Activated B cell treated with CpG ODN at 0.5 μM for 24 hours (primary cell): ENCODE measurements around the gene CRTC3. TPM values are rescaled to one million over a fixed set of nuclear protein-coding genes. Genes with fewer than 3 reads are reported as not detected.
"Not testable (repeated sequence)": the region's sequence is repeated elsewhere in the genome, so short reads cannot be mapped to it uniquely, and the experiment has no call there.

Source experiments
- ATAC-seq: fragments of 200-7000 bp; cut with Tn5 transposase; one replicate; pipeline ENCODE4 v1.10.0; 2021; ENCODE audit warnings: low read depth, mild to moderate bottlenecking, moderate library complexity
- CTCF ChIA-PET: fragments of 350-600 bp; sonication (Branson Sonifier 250); formaldehyde crosslinking; loops from one replicate; lab custom pipeline; 2021; ENCODE audit warnings: antibody characterized with exemption; lab: Charles Lee
- POLR2A ChIA-PET: fragments of 350-600 bp; sonication (Branson Sonifier 250); formaldehyde crosslinking; loops from one replicate; lab custom pipeline; 2021; ENCODE audit warnings: antibody characterized with exemption; lab: Charles Lee
- DNase-seq: peaks from one replicate; pipeline ENCODE4 v3.0.0; 2022
- H3K27ac Mint-ChIP-seq: one replicate; pipeline ENCODE4 v1.8.0; 2020; ENCODE audit warnings: mixed read lengths
- H3K27me3 Mint-ChIP-seq: one replicate; pipeline ENCODE4 v1.8.0; 2021; ENCODE audit warnings: mixed read lengths
- H3K36me3 Mint-ChIP-seq: one replicate; pipeline ENCODE4 v1.8.0; 2021; ENCODE audit warnings: low read depth, mixed read lengths
- H3K4me1 Mint-ChIP-seq: one replicate; pipeline ENCODE4 v1.8.0; 2021; ENCODE audit warnings: mixed read lengths
- H3K4me3 Mint-ChIP-seq: one replicate; pipeline ENCODE4 v1.8.0; 2020; ENCODE audit warnings: mild to moderate bottlenecking, mixed read lengths
- H3K9me3 Mint-ChIP-seq: one replicate; pipeline ENCODE4 v1.8.0; 2020; ENCODE audit warnings: mixed read lengths
- CTCF ChIP-seq: fragments of 200-600 bp; IDR thresholded peaks from one replicate; pipeline ENCODE4 v1.8.0; 2022; ENCODE audit warnings: antibody characterized with exemption, mild to moderate bottlenecking
- intact Hi-C: fragments of 100-400 bp; cut with micrococcal nuclease; formaldehyde crosslinking; loops from one replicate; pipeline ENCODE4 v1.15.1; 2024
- total RNA-seq: library from RNA; stranded (reverse); gene quantifications from 2 replicates; pipeline ENCODE4 v1.2.3, GENCODE V29; 2022

Gene CRTC3
- total RNA-seq, 1 donor from 2014 or later: 65.0 TPM

- CTCF ChIA-PET: interaction anchor here (1.7 kb wide), 1 partner anchor 117 kb away, joined by 3 read pairs; no protein-coding TSS in a partner anchor
- Mint-ChIP-seq H3K36me3 (peaks cover 56% of the 10 kb centered on the region), H3K27me3 (no peaks in the 10 kb centered on the region), H3K4me3 (no peak overlapping the region), H3K9me3 (no peaks in the 10 kb centered on the region), H3K4me1 (no peaks in the 10 kb centered on the region), H3K27ac (no peak overlapping the region)
- DNase-seq: no peak
- POLR2A ChIA-PET: no interaction called here
- no peak for ATAC-seq
- intact Hi-C loops: loop anchor here (2.0 kb wide), 1 partner anchor 27 kb away; the partner anchor contains the start of gene CRTC3
- TF ChIP-seq CTCF: no peak
Observed at GRCh38 chr15:90501898-90502297, 27.8 kb upstream of the CRTC3 start.

- H3K36me3 Mint-ChIP-seq, H3K4me3 Mint-ChIP-seq, POLR2A ChIA-PET, H3K9me3 Mint-ChIP-seq, CTCF ChIA-PET, ATAC-seq, DNase-seq, H3K27ac Mint-ChIP-seq, intact Hi-C loops, H3K4me1 Mint-ChIP-seq, H3K27me3 Mint-ChIP-seq: not testable (repeated sequence)
Observed at GRCh38 chr15:90510781-90511180, 18.9 kb upstream of the CRTC3 start.

GRCh38 chr15:90511211-90511618 is 18.5 kb upstream of the CRTC3 start:
- ATAC-seq, intact Hi-C loops, H3K27me3 Mint-ChIP-seq, H3K36me3 Mint-ChIP-seq, H3K9me3 Mint-ChIP-seq, DNase-seq, POLR2A ChIA-PET, CTCF ChIA-PET, H3K4me1 Mint-ChIP-seq, H3K4me3 Mint-ChIP-seq, H3K27ac Mint-ChIP-seq: not testable (repeated sequence)

- POLR2A ChIA-PET: interaction anchor here (0.6 kb wide), 1 partner anchor 130 kb away, joined by 4 read pairs; no protein-coding TSS in a partner anchor
- CTCF ChIA-PET: interaction anchor here (0.7 to 1.0 kb wide), 2 partner anchors 92 to 193 kb away, joined by 3 read pairs; no protein-coding TSS in a partner anchor
- Mint-ChIP-seq H3K27me3 (no peaks in the 10 kb centered on the region), H3K27ac (no peak overlapping the region), H3K4me1 (peaks cover 11% of the 10 kb centered on the region), H3K4me3 (no peak overlapping the region), H3K36me3 (peaks cover 2% of the 10 kb centered on the region), H3K9me3 (no peaks in the 10 kb centered on the region)
- no peak for ATAC-seq
- no peak for DNase-seq
- no peak for TF ChIP-seq CTCF
- intact Hi-C loops: no loop called here
Observed at GRCh38 chr15:90512276-90512675, 17.4 kb upstream of the CRTC3 start.

- H3K4me3 Mint-ChIP-seq: no peak overlapping the region
- ChIA-PET CTCF (interaction anchor here (1.0 kb wide), 1 partner anchor 91 kb away, joined by 3 read pairs; no protein-coding TSS in a partner anchor), POLR2A (interaction anchor here (0.6 kb wide), 1 partner anchor 298 kb away, joined by 4 read pairs; no protein-coding TSS in a partner anchor)
- DNase-seq: no peak
- H3K4me1 Mint-ChIP-seq: peaks cover 11% of the 10 kb centered on the region
- no peak overlapping the region for H3K27ac Mint-ChIP-seq
- H3K9me3 Mint-ChIP-seq: no peaks in the 10 kb centered on the region
- no peaks in the 10 kb centered on the region for H3K36me3 Mint-ChIP-seq
- TF ChIP-seq CTCF: no peak
- intact Hi-C loops: no loop called here
- H3K27me3 Mint-ChIP-seq: no peaks in the 10 kb centered on the region
- ATAC-seq: no peak
Observed at GRCh38 chr15:90512981-90513380, 16.7 kb upstream of the CRTC3 start.

- H3K27ac Mint-ChIP-seq: no peak overlapping the region
Observed at GRCh38 chr15:90513448-90513847, 16.3 kb upstream of the CRTC3 start.

GRCh38 chr15:90513893-90514292 is 15.8 kb upstream of the CRTC3 start:
- intact Hi-C loops, H3K27me3 Mint-ChIP-seq, CTCF ChIA-PET, ATAC-seq, H3K27ac Mint-ChIP-seq, H3K36me3 Mint-ChIP-seq, H3K9me3 Mint-ChIP-seq, H3K4me3 Mint-ChIP-seq, DNase-seq: not testable (repeated sequence)
- H3K4me1 Mint-ChIP-seq: peaks cover 11% of the 10 kb centered on the region
- POLR2A ChIA-PET: interaction anchor here (0.6 to 0.7 kb wide), 2 partner anchors 106 to 155 kb away, joined by 4 to 7 read pairs; no protein-coding TSS in a partner anchor

More at GRCh38 chr15:90513448-90513847, 16.3 kb upstream of the CRTC3 start:
- peaks cover 11% of the 10 kb centered on the region for H3K4me1 Mint-ChIP-seq
- intact Hi-C loops: no loop called here
- ChIA-PET CTCF (no interaction called here), POLR2A (interaction anchor here (0.6 kb wide), 2 partner anchors 154 to 298 kb away, joined by 4 to 7 read pairs; no protein-coding TSS in a partner anchor)
- ATAC-seq (no peak), DNase-seq (no peak)
- no peaks in the 10 kb centered on the region for H3K9me3 Mint-ChIP-seq
- no peaks in the 10 kb centered on the region for H3K36me3 Mint-ChIP-seq
- no peak overlapping the region for H3K4me3 Mint-ChIP-seq
- TF ChIP-seq CTCF: no peak
- no peaks in the 10 kb centered on the region for H3K27me3 Mint-ChIP-seq
